Measurements from ENCODE around the gene PLXNC1.
A peak's percentile ranks its signal among the peaks of the same experiment; 100 is the strongest.

PLXNC1 gene

DNA sequence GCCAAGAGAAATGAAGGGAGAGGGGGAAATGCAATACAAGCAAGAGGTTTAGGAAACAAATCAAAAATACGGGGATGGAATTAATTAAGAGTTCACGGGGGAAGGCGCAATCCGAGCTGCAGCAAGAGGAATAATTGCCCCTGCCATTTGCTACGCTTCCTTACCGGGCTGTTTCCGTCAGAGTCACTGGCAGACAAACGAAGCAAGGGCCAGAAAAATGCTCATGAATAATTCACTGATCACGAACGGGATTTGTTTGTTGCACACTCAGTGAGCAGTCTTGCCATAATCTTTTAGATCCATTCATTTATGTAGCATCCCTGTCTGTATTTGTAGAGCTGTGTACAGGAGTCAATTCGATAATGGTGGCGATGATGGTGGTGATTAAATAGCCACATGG is 39.0 kb downstream of the PLXNC1 start:
- TF ChIP-seq GATA3 (IDR thresholded peaks at IDR 0.05; ENCODE audit: low read depth, low read length) (no peak), GATA2 (IDR thresholded peaks at IDR 0.05; ENCODE audit: low read depth, low read length) (0 out of 2 replicates have a peak, but pooled peaks have one; percentile 25)

- TF ChIP-seq GATA3 (IDR thresholded peaks at IDR 0.05; ENCODE audit: low read depth, low read length), result no peak
- TF ChIP-seq GATA2 (IDR thresholded peaks at IDR 0.05; ENCODE audit: low read depth, low read length), result no peak
These were observed 42.2 kb downstream of the PLXNC1 start for GRCh38 chr12:94190623-94191022.

- TF ChIP-seq GATA2 (IDR thresholded peaks at IDR 0.05; ENCODE audit: low read depth, low read length) (no peak), GATA3 (IDR thresholded peaks at IDR 0.05; ENCODE audit: low read depth, low read length) (no peak)
These were observed 42.6 kb downstream of the PLXNC1 start for GRCh38 chr12:94191023-94191422.

DNA sequence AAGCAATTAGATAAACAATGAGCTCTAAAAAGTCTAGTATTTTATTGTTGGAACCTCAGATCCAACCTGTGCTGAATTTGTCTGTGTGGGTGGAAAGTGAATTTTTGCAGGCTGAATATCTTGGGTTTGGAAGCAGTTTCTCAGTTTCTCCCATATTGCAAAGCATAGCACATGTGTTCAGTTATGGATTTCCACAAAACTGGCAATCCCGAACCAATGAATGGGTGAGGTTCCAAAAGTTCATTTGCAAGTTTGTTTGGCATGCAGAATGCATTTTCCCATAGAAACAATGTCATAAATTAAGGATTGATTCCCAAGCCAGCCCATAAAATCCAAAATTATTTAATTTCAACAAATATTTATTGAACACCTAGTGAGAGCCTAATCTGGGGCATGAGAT is 43.4 kb downstream of the PLXNC1 start:
- no peak for TF ChIP-seq GATA3 (IDR thresholded peaks at IDR 0.05; ENCODE audit: low read depth, low read length)

- TF ChIP-seq GATA2 (IDR thresholded peaks at IDR 0.05; ENCODE audit: low read depth, low read length) (no peak), GATA3 (IDR thresholded peaks at IDR 0.05; ENCODE audit: low read depth, low read length) (no peak)
These were observed 44.1 kb downstream of the PLXNC1 start for GRCh38 chr12:94192506-94192905.

GRCh38 chr12:94193168-94193567 is 44.8 kb downstream of the PLXNC1 start:
- TF ChIP-seq GATA3 (IDR thresholded peaks at IDR 0.05; ENCODE audit: low read depth, low read length) (no peak), GATA2 (IDR thresholded peaks at IDR 0.05; ENCODE audit: low read depth, low read length) (no peak)

- no peak for TF ChIP-seq GATA3 (IDR thresholded peaks at IDR 0.05; ENCODE audit: low read depth, low read length)
- no peak for TF ChIP-seq GATA2 (IDR thresholded peaks at IDR 0.05; ENCODE audit: low read depth, low read length)
These were observed 47.1 kb downstream of the PLXNC1 start for GRCh38 chr12:94195483-94195882.

GRCh38 chr12:94198469-94198868 is 50.1 kb downstream of the PLXNC1 start:
- no peak for TF ChIP-seq GATA2 (IDR thresholded peaks at IDR 0.05; ENCODE audit: low read depth, low read length)
- no peak for TF ChIP-seq GATA3 (IDR thresholded peaks at IDR 0.05; ENCODE audit: low read depth, low read length)

DNA sequence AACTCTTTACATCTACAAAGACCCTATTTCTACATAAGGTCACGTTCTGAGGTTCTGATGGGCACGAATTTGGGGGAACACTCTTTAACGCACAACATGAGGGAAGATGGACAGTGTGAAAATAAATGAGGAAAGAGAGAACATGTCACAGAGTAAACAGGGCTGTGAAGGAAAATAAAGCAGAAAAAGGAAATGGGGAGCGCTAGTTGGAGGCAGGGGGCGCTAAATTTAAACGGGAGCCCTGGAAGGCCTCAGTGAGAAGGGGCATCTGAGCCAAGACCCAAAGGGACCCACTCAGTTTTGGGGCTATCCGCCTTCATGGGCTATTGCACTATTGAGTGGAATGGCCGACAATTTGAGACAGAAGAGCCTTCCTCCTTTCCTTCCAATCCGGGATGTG is 50.5 kb downstream of the PLXNC1 start:
- TF ChIP-seq GATA2 (IDR thresholded peaks at IDR 0.05; ENCODE audit: low read depth, low read length) (no peak), GATA3 (IDR thresholded peaks at IDR 0.05; ENCODE audit: low read depth, low read length) (no peak)

- TF ChIP-seq GATA3 (IDR thresholded peaks at IDR 0.05; ENCODE audit: low read depth, low read length), result no peak
- no peak for TF ChIP-seq GATA2 (IDR thresholded peaks at IDR 0.05; ENCODE audit: low read depth, low read length)
These were observed 51.7 kb downstream of the PLXNC1 start for GRCh38 chr12:94200069-94200468.

DNA sequence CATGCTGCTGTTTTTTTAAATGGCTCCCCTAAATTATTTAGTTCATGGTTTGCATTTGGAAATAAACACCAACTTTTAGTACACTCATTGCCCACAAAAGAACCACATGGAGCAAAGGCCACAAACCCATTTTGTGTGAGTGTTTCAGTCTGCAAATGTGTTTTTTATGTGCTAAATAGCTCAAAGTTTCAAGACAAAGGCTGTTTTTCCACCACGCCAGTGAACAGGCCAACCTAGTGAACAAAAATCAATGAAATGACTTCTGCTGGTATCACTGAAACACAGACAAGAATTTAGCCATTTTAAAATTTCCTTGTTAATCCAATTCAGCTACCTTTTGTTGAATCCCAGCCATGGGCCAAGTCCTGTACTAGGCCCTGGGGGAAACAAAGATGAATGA is 52.3 kb downstream of the PLXNC1 start:
- TF ChIP-seq GATA3 (IDR thresholded peaks at IDR 0.05; ENCODE audit: low read depth, low read length) (no peak), GATA2 (IDR thresholded peaks at IDR 0.05; ENCODE audit: low read depth, low read length) (no peak)

DNA sequence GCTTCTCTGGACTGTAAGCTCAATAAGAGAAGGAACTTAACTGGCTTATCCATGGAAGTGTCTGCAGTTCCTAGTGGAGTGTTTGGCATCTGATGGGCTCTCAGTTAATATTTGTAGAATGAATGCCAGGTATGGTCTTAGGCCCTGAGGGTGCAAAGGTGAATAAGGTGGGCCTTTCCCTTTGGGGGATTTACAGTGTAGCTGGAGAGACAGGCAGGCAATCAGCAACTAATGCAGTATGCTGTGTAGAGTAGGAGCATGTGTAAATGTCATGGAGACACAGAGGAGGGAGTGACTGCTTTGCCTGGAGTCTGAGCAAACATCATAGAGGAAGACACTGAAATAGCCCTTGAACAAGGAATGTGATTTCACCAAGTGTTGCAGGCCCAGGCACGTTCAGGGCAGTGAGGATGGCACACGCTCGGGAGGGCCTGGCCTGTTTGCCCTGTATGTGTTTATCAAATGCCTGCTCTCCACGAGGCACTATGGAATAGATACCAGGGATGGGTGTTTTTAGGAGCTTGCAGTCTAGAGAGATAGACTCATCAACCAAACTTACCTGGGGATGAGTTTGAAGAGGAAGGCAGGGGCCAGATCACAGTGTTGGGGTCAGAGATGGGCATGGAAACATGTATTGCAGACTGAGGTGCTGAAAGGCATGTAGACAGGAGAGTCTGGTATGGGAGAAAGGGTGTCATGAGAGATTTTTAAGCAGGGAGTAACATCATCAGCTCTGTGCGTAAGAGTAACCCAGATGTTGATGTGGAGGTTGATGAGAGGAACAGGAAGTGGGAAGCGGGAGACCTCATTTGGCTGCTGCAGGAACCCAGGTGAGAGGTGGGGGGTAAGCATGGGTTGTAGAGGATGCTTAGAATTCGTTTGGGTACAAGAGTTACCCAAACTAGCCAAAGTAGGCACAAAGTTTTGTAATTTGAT is 54.1 kb downstream of the PLXNC1 start:
- TF ChIP-seq GATA3 (IDR thresholded peaks at IDR 0.05; ENCODE audit: low read depth, low read length) (no peak), GATA2 (IDR thresholded peaks at IDR 0.05; ENCODE audit: low read depth, low read length) (no peak)

- TF ChIP-seq GATA3 (IDR thresholded peaks at IDR 0.05; ENCODE audit: low read depth, low read length), result no peak
These were observed 54.8 kb downstream of the PLXNC1 start for GRCh38 chr12:94203181-94203546.

GRCh38 chr12:94203796-94204195 is 55.4 kb downstream of the PLXNC1 start:
- TF ChIP-seq GATA2 (IDR thresholded peaks at IDR 0.05; ENCODE audit: low read depth, low read length), result no peak
- no peak for TF ChIP-seq GATA3 (IDR thresholded peaks at IDR 0.05; ENCODE audit: low read depth, low read length)

DNA sequence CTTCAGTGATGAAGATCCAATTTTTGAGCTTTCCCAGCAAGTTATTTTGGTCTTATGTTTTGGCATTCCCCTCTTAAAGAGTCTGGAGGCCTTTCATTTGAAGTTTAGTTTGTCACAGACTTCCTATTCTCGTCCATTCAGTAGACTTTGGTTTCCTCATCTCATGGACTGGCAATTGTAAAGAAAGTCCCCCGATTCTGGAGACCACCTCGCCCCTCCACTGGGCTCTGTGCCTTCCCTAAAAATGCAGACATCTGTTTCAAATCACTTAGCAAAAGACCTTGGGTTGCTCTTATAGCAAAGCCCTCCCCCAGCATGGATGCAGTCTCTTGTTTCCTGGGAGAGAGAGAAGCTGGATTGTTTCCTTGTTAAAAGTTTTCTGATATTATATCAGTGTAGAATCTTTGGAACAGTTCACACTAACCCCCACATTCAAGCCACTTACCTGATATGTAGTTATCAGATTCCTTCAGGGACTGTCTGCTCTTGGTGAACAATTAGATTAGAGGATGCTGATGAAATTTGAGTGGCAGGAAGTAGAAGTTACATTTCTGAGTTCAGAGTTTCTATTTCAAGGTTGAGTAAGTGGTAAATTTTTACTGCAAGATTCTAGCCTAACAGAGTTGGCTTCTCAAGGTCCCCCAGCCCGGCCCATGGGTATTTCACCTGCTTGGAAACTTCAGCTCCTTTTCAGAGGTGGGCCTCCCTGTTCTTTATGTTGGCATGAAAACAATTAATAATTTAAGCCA is 56.3 kb downstream of the PLXNC1 start:
- TF ChIP-seq GATA2 (IDR thresholded peaks at IDR 0.05; ENCODE audit: low read depth, low read length) (no peak), GATA3 (IDR thresholded peaks at IDR 0.05; ENCODE audit: low read depth, low read length) (no peak)
